ENCODE results near the gene PRDM8. TPM values are rescaled to one million over a fixed set of nuclear protein-coding genes. Genes with fewer than 3 reads are reported as not detected.

The PRDM8 gene
- total and polyA plus RNA-seq, 2 of the 8 experiments (the other 6 are each of a cell fraction or from before 2014, with no cell fraction given): not detected

DNA sequence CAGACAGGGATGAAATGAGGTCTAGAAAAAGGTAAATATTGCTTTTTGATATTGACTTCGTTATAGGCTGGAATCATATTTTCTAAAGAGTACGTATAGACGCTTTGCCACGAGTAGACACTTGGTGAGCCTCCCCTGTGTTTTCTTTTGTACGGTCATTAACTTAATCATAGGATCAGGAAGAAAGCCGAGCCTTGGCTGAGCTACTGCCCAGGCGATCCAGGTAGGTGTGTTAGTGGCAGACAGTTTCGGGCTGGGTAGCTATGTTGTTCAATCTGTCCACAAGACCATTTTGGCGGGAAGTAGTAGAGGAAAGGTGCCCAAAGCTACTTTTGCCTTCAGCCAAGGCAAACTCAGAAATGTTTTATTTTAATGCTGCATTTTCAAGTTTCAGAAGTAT, 8.8 kb downstream of the PRDM8 start:
- H3K4ac ChIP-seq (replicated peaks; ENCODE audit: insufficient read length, low read depth, low read length): no peak overlapping the region
- CTCF ChIA-PET (ENCODE audit: partially characterized antibody): interaction anchor here (0.6 to 3.5 kb wide), 9 partner anchors 8 to 1253 kb away, joined by 3 to 15 read pairs (median 3); partner anchors contain the start of genes FGF5 and PRDM8
- DNase-seq (ENCODE audit: low read depth in 1 of 2, low spot score in 2 of 2): no peak
- H3K23ac ChIP-seq (ENCODE audit: insufficient read length): no peak overlapping the region
- H3K36me3 ChIP-seq (ENCODE audit: control insufficient read depth in 2 of 4, insufficient read depth in 4 of 4, low read length in 3 of 4): peaks cover 0 to 6% (median 0%) of the 10 kb centered on the region in 4 experiments; a peak in 1 of 8 replicates
- no peaks in the 10 kb centered on the region for H3K79me2 ChIP-seq (ENCODE audit: control insufficient read depth in 1 of 2, insufficient read depth in 2 of 2, low read length in 2 of 2)
- H2AK5ac ChIP-seq (ENCODE audit: low read depth, low read length): no peak overlapping the region
- peaks cover 15 to 27% of the 10 kb centered on the region in 2 experiments for H4K20me1 ChIP-seq (replicated peaks in 1 of 2; ENCODE audit: control insufficient read depth in 1 of 2, insufficient read depth in 2 of 2, low read length in 2 of 2)
- no peak overlapping the region for H3K9ac ChIP-seq (replicated peaks in 1 of 4; ENCODE audit: extremely low read depth in 1 of 4, low read depth in 3 of 4, low read length in 3 of 4)
- H3K27me3 ChIP-seq (replicated peaks in 1 of 4; ENCODE audit: control insufficient read depth in 3 of 4, extremely low read depth in 1 of 4, insufficient read depth in 3 of 4, low read length in 3 of 4): peaks cover 70 to 95% (median 85%) of the 10 kb centered on the region in 4 experiments
- peak overlapping the region in 1 of 2 experiments; percentile 50; a peak in 1 of 4 replicates for H3K4me2 ChIP-seq (ENCODE audit: insufficient read depth in 1 of 2, low read depth in 2 of 2, low read length in 2 of 2)
- H2AFZ ChIP-seq (ENCODE audit: low read length): no peak overlapping the region
- no peak overlapping the region for H2BK20ac ChIP-seq (ENCODE audit: low read length)
- no peak overlapping the region for H3K56ac ChIP-seq (replicated peaks; ENCODE audit: insufficient read length, low read depth, low read length)
- 62% methylated on average over 9 of the region's 9 CpGs; no CpG with 5 or more reads in 1 of the 2 experiments for WGBS, 2 experiments (ENCODE audit: extremely low coverage in 1 of 2, insufficient coverage in 1 of 2, insufficient read length in 1 of 2, insufficient replicate concordance in 2 of 2, low coverage in 1 of 2, low lambda C conversion rate in 2 of 2, missing lambda C conversion rate in 1 of 2)
- no peak overlapping the region for H2BK12ac ChIP-seq (ENCODE audit: low read depth, low read length)
- H3K23me2 ChIP-seq (ENCODE audit: low read depth, low read length): peaks cover 8% of the 10 kb centered on the region; the same call in 1 of the 2 replicates
- POLR2A ChIA-PET (ENCODE audit: partially characterized antibody): interaction anchor here (0.8 to 1.0 kb wide), 2 partner anchors 9 to 17 kb away, joined by 3 read pairs; no protein-coding TSS in a partner anchor
- H4K5ac ChIP-seq (ENCODE audit: insufficient read length, low read depth, low read length): no peak overlapping the region
- no peak overlapping the region for H3K18ac ChIP-seq (ENCODE audit: extremely low read depth, low read length)
- no peak for FAIRE-seq
- no peak overlapping the region for H4K8ac ChIP-seq (ENCODE audit: extremely low read depth, insufficient read depth, low read length)
- no peak overlapping the region for H4K91ac ChIP-seq (replicated peaks; ENCODE audit: insufficient read length, low read length)
- H3K79me1 ChIP-seq (ENCODE audit: low read depth, low read length): no peaks in the 10 kb centered on the region
- no peak overlapping the region for H2BK15ac ChIP-seq (ENCODE audit: low read length)
- H3K4me3 ChIP-seq (ENCODE audit: extremely low read depth in 1 of 4, insufficient read depth in 2 of 4, low read depth in 3 of 4, low read length in 4 of 4): no peak overlapping the region
- no peak overlapping the region for H2BK120ac ChIP-seq (replicated peaks; ENCODE audit: low read depth, low read length)
- no peaks in the 10 kb centered on the region for H3K9me3 ChIP-seq (ENCODE audit: insufficient read depth in 2 of 2, low read depth in 1 of 2, low read length in 1 of 2)
- TF ChIP-seq, protein P1, sequence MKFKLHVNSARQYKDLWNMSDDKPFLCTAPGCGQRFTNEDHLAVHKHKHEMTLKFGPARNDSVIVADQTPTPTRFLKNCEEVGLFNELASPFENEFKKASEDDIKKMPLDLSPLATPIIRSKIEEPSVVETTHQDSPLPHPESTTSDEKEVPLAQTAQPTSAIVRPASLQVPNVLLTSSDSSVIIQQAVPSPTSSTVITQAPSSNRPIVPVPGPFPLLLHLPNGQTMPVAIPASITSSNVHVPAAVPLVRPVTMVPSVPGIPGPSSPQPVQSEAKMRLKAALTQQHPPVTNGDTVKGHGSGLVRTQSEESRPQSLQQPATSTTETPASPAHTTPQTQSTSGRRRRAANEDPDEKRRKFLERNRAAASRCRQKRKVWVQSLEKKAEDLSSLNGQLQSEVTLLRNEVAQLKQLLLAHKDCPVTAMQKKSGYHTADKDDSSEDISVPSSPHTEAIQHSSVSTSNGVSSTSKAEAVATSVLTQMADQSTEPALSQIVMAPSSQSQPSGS (IDR thresholded peaks at IDR 0.05; ENCODE audit: low read length): no peak
- TF ChIP-seq, protein P2, sequence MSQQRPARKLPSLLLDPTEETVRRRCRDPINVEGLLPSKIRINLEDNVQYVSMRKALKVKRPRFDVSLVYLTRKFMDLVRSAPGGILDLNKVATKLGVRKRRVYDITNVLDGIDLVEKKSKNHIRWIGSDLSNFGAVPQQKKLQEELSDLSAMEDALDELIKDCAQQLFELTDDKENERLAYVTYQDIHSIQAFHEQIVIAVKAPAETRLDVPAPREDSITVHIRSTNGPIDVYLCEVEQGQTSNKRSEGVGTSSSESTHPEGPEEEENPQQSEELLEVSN (IDR thresholded peaks at IDR 0.05): peak; percentile 28; the same call in 1 of the 2 replicates
- no peak overlapping the region for H3K27ac ChIP-seq (ENCODE audit: low read depth, low read length)
- no peak overlapping the region for H3K14ac ChIP-seq (ENCODE audit: insufficient read length)
- H3K4me1 ChIP-seq (replicated peaks in 1 of 4; ENCODE audit: control insufficient read depth in 3 of 4, insufficient read depth in 4 of 4, low read length in 3 of 4): peaks cover 4 to 22% (median 7%) of the 10 kb centered on the region in 4 experiments
- H2BK5ac ChIP-seq (ENCODE audit: low read depth, low read length): no peak overlapping the region

Data from H1 (cell line).